ENCODE results near the gene IGBP1. TPM values are rescaled to one million over a fixed set of nuclear protein-coding genes. Genes with fewer than 3 reads are reported as not detected.
A peak's percentile ranks its signal among the peaks of the same experiment; 100 is the strongest.

Gene IGBP1
- total and polyA plus RNA-seq, 4 donors = 65.2 to 79.5 (median 69.8) TPM

DNA sequence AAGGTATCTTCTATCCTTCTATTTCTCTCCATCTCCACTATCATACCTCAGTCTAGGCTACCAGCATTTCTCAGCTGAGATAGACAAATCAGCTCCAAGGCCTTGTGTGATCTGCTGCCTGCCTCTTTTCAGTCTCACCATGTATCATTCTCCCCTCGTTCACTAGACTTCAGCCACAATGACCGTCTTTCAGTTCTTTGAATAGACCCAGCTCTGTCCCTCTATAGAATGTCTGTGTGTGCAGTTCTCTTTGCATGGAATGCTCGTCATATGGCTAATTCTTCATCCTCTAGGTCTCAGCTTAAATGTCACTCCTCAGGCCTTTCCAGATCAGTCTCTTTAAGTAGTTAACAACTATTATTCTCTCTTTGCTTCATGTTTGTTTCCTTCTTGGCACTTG lies 6.5 kb downstream of the IGBP1 start:
- WGBS (ENCODE audit: insufficient coverage) = no CpG with 5 or more reads among the region's 3 CpGs
- Histone ChIP-seq H3K9me3 (ENCODE audit: control insufficient read depth, insufficient read depth, low read length) (no peaks in the 10 kb centered on the region), H3K4me1 (ENCODE audit: control insufficient read depth, insufficient read depth, low read length) (peaks cover under 1% of the 10 kb centered on the region), H3K4me3 (ENCODE audit: low read depth, low read length) (no peak overlapping the region), H3K27ac (ENCODE audit: low read depth, low read length) (peak overlapping the region; percentile 82), H3K36me3 (ENCODE audit: control insufficient read depth, insufficient read depth, low read length) (peaks cover 2% of the 10 kb centered on the region), H3K27me3 (ENCODE audit: control insufficient read depth, insufficient read depth, low read length) (no peaks in the 10 kb centered on the region)
- peak in 2 of 6 donors; percentile 31 to 34 for DNase-seq (ENCODE audit: low read depth in 4 of 6, low spot score in 6 of 6)

DNA sequence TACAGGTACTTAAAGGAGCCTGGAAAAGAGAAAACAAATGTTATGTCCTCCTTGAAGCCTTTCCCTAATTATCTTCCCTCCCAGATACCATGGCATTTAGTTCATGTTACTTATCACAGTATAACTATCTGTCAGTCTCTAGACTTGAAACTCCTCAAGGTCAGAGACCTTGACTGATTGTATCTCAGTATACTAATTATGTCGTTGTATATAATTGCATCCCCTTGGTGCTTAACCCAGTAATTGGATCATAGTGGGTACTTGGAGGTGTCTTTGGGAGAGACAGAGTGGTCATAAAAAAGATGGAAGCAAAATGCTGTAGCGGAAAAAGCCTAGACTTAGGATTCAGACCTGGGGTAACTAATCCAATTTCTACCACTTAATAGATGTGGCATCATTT lies 8.1 kb downstream of the IGBP1 start:
- Histone ChIP-seq H3K27me3 (ENCODE audit: control insufficient read depth, insufficient read depth, low read length) (no peaks in the 10 kb centered on the region), H3K4me1 (ENCODE audit: control insufficient read depth, insufficient read depth, low read length) (no peaks in the 10 kb centered on the region), H3K4me3 (ENCODE audit: low read depth, low read length) (no peak overlapping the region), H3K27ac (ENCODE audit: low read depth, low read length) (no peak overlapping the region), H3K9me3 (ENCODE audit: control insufficient read depth, insufficient read depth, low read length) (no peaks in the 10 kb centered on the region), H3K36me3 (ENCODE audit: control insufficient read depth, insufficient read depth, low read length) (peaks cover 2% of the 10 kb centered on the region)
- no CpG with 5 or more reads among the region's 2 CpGs for WGBS (ENCODE audit: insufficient coverage)
- peak in 1 of 6 donors; percentile 3 for DNase-seq (ENCODE audit: low read depth in 4 of 6, low spot score in 6 of 6)

DNA sequence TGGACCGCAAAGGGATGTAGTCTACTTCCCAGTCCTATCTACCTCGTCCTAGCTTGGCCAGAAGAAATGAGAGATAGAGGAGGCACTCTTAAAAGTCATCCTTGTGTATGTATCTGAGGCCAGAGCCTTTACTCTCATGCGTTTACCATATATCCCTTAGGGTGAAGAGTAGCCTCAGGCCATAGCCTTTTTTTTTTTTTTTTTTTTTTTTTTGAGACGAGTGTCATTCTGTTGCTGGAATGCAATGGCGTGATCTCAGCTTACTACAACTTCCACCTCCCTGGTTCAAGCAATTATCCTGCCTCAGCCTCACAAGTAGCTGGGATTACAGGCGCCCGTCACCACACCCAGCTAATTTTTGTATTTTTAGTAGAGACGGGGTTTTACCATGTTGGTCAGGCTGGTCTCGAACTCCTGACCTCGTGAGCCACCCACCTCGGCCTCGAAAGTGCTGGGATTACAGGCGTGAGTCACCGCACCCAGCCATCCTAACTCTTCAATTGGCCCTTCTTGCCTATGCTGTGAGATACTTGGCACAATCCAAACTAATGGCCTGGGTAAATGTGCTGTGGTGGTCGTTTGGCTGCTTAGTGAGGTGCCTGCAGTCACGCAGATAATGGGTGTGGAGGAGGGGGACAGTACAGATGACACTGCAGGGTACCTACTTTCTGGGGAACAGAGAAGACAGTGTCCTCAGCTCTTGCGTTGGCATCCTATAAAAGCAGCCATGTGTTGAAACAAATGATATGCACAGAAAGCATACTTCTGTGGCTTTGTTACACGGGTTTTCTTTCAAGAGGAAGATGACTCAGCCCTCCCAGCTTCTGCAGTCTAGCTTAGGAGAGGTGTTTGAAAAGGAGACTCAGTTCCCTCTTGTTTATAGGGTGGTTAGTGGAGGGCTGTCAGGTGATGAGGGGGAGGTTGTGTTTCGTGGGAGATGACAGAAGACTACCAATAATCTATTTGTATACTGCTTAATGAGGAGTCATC lies 33.6 kb downstream of the IGBP1 start:
- no peaks in the 10 kb centered on the region for H3K9me3 ChIP-seq (ENCODE audit: control insufficient read depth, insufficient read depth, low read length)
- no peak overlapping the region for H3K4me3 ChIP-seq (ENCODE audit: low read depth, low read length)
- no peak for DNase-seq (ENCODE audit: low read depth in 4 of 6, low spot score in 6 of 6)
- H3K36me3 ChIP-seq (ENCODE audit: control insufficient read depth, insufficient read depth, low read length) = no peaks in the 10 kb centered on the region
- H3K27me3 ChIP-seq (ENCODE audit: control insufficient read depth, insufficient read depth, low read length) = no peaks in the 10 kb centered on the region
- 66% methylated on average over 9 of the region's 19 CpGs for WGBS (ENCODE audit: insufficient coverage)
- no peaks in the 10 kb centered on the region for H3K4me1 ChIP-seq (ENCODE audit: control insufficient read depth, insufficient read depth, low read length)
- H3K27ac ChIP-seq (ENCODE audit: low read depth, low read length) = no peak overlapping the region

DNA sequence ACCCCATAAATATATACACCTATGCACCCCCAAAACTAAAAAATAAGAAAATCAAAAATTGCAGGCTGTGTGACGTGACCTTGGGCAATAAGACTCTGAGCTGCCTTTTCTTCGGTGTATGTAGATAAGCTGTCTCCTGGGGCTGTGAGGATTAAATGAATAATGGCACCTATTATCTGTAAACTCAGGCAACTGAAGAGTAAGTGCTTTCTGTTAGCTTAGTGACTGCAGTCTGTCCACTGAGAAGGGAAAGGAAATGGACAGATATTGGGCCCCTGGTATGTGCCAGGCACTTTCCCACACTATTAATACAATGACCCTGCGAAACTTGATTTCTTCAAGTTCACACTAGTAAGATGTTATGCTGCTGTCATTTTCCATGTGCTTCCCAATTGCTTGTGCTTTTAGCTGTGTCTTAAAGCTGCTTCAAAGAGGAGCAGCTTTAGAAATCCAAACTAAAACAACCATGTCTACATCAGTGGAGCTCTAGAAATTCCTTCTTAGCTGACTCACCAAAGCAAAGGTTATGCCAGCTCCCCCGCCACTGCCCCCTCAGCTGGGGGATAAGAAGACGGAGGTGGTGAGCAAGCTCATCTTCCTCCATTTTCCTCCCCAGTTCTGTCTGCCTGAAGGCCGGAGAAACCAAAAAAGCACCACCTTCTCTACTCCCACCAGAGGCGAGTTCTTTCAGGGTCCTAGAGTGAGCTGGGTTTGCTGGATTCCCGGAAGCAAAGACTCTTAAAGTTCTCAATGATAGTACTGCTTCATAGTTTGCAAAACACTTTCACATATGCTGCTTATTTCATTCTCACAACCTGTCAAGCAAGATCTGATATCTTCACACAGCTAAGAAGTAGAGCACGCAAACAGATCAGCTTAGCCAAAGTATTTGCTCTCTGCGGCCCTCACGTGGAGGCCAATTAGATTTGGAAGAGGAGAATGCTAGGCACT lies 35.3 kb downstream of the IGBP1 start:
- no peak overlapping the region for H3K27ac ChIP-seq (ENCODE audit: low read depth, low read length)
- no peaks in the 10 kb centered on the region for H3K36me3 ChIP-seq (ENCODE audit: control insufficient read depth, insufficient read depth, low read length)
- 20% methylated on average over 1 of the region's 11 CpGs for WGBS (ENCODE audit: insufficient coverage)
- peak overlapping the region; percentile 9 for H3K4me3 ChIP-seq (ENCODE audit: low read depth, low read length)
- no peaks in the 10 kb centered on the region for H3K4me1 ChIP-seq (ENCODE audit: control insufficient read depth, insufficient read depth, low read length)
- DNase-seq (ENCODE audit: low read depth in 4 of 6, low spot score in 6 of 6) = peak in 5 of 6 donors; percentile 10 to 83 (median 26)
- no peaks in the 10 kb centered on the region for H3K9me3 ChIP-seq (ENCODE audit: control insufficient read depth, insufficient read depth, low read length)
- H3K27me3 ChIP-seq (ENCODE audit: control insufficient read depth, insufficient read depth, low read length) = no peaks in the 10 kb centered on the region

DNA sequence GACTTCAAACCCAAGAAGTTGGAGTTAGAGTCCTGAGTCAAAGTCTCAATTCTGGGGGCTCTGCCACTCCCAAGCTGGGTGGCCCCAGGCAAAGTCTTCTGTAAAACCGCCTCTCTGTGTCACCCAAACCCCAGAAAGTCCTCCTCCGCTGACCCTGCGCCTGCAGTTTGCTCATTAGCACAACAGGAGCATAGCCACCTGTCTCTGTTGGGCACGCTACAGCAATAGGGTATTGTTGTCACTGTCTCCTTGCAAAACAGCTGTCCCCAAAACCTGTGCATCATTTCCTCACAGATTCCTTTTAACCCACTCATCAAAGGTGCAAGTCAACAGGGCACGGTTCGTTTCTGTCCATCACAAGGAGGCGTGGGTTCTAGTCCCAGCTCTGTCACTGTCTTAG lies 36.0 kb downstream of the IGBP1 start:
- Histone ChIP-seq H3K27me3 (ENCODE audit: control insufficient read depth, insufficient read depth, low read length) (no peaks in the 10 kb centered on the region), H3K36me3 (ENCODE audit: control insufficient read depth, insufficient read depth, low read length) (no peaks in the 10 kb centered on the region), H3K27ac (ENCODE audit: low read depth, low read length) (no peak overlapping the region), H3K4me3 (ENCODE audit: low read depth, low read length) (no peak overlapping the region), H3K4me1 (ENCODE audit: control insufficient read depth, insufficient read depth, low read length) (no peaks in the 10 kb centered on the region), H3K9me3 (ENCODE audit: control insufficient read depth, insufficient read depth, low read length) (no peaks in the 10 kb centered on the region)
- no peak for DNase-seq (ENCODE audit: low read depth in 4 of 6, low spot score in 6 of 6)
- 64% methylated on average over 6 of the region's 7 CpGs for WGBS (ENCODE audit: insufficient coverage)

DNA sequence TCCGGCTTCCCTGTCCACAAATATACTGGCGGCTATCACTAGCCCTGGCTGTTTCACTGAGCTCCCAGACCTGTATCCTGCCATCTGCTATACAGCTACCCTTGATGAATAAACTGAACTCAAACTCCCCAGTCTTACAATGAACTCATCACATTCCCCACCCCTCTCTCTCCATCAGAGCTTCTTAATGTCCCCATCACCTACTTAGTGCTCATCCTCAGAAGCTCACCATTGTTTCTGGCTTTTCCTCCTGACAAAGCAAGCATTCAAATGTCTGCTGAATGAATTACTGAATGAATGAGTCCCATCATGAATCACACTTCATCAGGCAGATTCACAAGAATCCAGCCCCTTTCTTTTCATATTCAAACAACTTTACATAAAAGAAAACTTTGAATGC lies 38.4 kb downstream of the IGBP1 start:
- Histone ChIP-seq H3K4me1 (ENCODE audit: control insufficient read depth, insufficient read depth, low read length) (no peaks in the 10 kb centered on the region), H3K27ac (ENCODE audit: low read depth, low read length) (no peak overlapping the region), H3K9me3 (ENCODE audit: control insufficient read depth, insufficient read depth, low read length) (no peaks in the 10 kb centered on the region), H3K4me3 (ENCODE audit: low read depth, low read length) (no peak overlapping the region), H3K27me3 (ENCODE audit: control insufficient read depth, insufficient read depth, low read length) (no peaks in the 10 kb centered on the region), H3K36me3 (ENCODE audit: control insufficient read depth, insufficient read depth, low read length) (no peaks in the 10 kb centered on the region)
- DNase-seq (ENCODE audit: low read depth in 4 of 6, low spot score in 6 of 6) = peak in 2 of 6 donors; percentile 32 to 58
- WGBS (ENCODE audit: insufficient coverage) = 38% methylated on average over 2 of the region's 2 CpGs

DNA sequence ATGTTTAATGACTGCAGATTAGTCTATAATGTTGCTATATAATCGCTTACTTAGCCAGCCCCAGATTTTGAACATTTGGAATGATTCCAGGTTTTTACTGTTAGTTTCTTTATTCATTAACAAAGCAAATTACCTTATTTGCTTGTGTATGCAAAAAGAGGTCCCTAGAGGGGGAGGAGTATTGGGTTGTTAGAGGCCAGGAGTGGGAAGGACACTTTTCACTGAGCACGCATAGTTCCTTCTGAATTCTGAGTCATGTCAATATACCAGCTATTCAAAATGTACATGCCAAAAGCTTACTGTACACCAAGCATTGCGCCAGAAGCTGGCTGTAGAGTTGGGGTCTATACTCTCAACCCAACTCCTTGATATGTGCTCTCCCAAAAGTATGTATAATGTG lies 39.0 kb downstream of the IGBP1 start:
- Histone ChIP-seq H3K36me3 (ENCODE audit: control insufficient read depth, insufficient read depth, low read length) (no peaks in the 10 kb centered on the region), H3K4me1 (ENCODE audit: control insufficient read depth, insufficient read depth, low read length) (no peaks in the 10 kb centered on the region), H3K27me3 (ENCODE audit: control insufficient read depth, insufficient read depth, low read length) (no peaks in the 10 kb centered on the region), H3K27ac (ENCODE audit: low read depth, low read length) (no peak overlapping the region), H3K9me3 (ENCODE audit: control insufficient read depth, insufficient read depth, low read length) (no peaks in the 10 kb centered on the region), H3K4me3 (ENCODE audit: low read depth, low read length) (no peak overlapping the region)
- no CpG with 5 or more reads among the region's 3 CpGs for WGBS (ENCODE audit: insufficient coverage)
- DNase-seq (ENCODE audit: low read depth in 4 of 6, low spot score in 6 of 6) = peak in 2 of 6 donors; percentile 1 to 63

DNA sequence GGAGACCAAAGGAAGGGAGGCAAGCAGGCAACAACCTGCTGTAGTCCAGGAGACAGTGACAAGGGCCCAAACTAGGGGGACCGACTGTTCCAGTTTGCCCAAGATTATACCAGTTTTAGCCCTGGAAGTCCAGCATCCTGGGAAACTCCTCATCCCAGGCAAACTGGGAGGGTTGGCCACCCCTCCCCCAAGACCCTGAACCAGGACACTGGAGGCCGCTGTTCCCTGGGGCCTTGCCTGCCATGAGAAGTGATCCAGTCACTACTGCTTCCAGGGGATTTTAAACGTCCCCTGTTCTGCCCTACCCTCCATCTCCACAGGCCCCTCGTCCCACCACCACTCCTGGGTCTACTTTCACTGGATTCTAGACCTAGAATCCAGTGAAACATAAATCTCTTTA lies 39.7 kb downstream of the IGBP1 start:
- Histone ChIP-seq H3K9me3 (ENCODE audit: control insufficient read depth, insufficient read depth, low read length) (no peaks in the 10 kb centered on the region), H3K27ac (ENCODE audit: low read depth, low read length) (no peak overlapping the region), H3K27me3 (ENCODE audit: control insufficient read depth, insufficient read depth, low read length) (no peaks in the 10 kb centered on the region), H3K36me3 (ENCODE audit: control insufficient read depth, insufficient read depth, low read length) (no peaks in the 10 kb centered on the region), H3K4me3 (ENCODE audit: low read depth, low read length) (no peak overlapping the region), H3K4me1 (ENCODE audit: control insufficient read depth, insufficient read depth, low read length) (no peaks in the 10 kb centered on the region)
- no peak for DNase-seq (ENCODE audit: low read depth in 4 of 6, low spot score in 6 of 6)
- 45% methylated on average over 4 of the region's 4 CpGs for WGBS (ENCODE audit: insufficient coverage)

DNA sequence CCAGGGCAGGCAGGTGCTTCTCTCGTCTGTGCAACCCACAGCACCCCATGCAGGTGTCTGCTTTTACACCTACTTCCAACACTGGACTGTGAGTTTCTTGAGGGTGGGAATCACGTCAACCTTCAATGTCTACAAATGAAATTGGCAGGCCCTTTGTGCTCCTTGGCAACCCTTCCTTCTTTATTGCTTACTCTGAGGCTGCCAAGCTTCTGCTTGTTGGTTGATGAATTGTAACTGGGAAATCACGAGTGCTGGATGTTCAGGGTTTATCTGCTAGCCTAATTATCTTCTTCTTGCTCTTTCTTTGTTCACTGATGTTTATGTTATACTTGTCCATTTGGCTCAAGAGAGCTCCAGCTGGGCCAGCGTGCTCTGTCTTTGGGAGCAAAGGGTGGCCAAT lies 41.5 kb downstream of the IGBP1 start:
- Histone ChIP-seq H3K4me1 (ENCODE audit: control insufficient read depth, insufficient read depth, low read length) (no peaks in the 10 kb centered on the region), H3K27me3 (ENCODE audit: control insufficient read depth, insufficient read depth, low read length) (no peaks in the 10 kb centered on the region), H3K27ac (ENCODE audit: low read depth, low read length) (no peak overlapping the region), H3K4me3 (ENCODE audit: low read depth, low read length) (no peak overlapping the region), H3K9me3 (ENCODE audit: control insufficient read depth, insufficient read depth, low read length) (no peaks in the 10 kb centered on the region), H3K36me3 (ENCODE audit: control insufficient read depth, insufficient read depth, low read length) (no peaks in the 10 kb centered on the region)
- 71% methylated on average over 1 of the region's 4 CpGs for WGBS (ENCODE audit: insufficient coverage)
- DNase-seq (ENCODE audit: low read depth in 4 of 6, low spot score in 6 of 6) = peak in 1 of 6 donors; percentile 15

All from spinal cord (tissue), 10 donors.